Measurements from ENCODE around the gene SYNGR3. TPM values are rescaled to one million over a fixed set of nuclear protein-coding genes. Genes with fewer than 3 reads are reported as not detected.
"Not testable (repeated sequence)": the region's sequence is repeated elsewhere in the genome, so short reads cannot be mapped to it uniquely, and the experiment has no call there.

The SYNGR3 gene
- total RNA-seq, 1 donor from 2014 or later: 8.3 TPM

DNA sequence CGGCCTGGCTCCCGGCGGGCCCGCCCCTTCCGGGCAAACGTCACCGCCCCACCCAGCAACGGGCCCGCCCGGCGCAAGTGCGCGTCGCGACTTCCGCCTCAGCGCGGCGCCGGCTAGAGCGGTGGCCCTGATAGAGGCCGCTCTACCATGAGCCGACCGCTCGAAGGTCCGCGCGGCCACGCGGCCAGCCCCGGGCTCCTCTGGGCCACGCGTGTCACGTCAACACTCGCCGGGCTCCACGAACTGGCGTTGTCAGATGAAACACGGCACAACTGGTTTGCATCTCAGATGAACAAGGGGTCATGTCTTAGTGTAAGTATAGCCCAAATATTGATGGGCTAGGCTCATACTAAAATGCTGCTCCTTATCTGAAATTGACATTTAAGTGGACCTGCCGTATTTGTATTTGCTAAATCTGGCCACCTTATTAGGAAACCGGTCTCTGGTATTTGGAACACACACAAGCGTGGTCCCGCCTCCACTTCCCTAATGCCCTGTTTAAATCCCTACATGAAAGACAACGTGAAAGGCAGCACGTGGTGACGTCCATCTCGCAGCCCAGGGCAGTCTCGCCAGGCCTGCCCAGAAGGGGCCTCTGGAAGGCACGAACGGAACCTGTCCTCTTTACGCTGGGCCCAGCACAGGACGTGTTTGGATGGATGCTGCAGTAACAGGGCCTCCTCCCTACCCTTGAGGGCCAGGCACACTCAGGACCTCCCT is 20.2 kb downstream of the SYNGR3 start, which contains the start of gene ZNF598:
ZNF598 (minus strand) TSS at position 31 of the 720 bp plus-strand sequence.
- H3K36me3 ChIP-seq: no peaks in the 10 kb centered on the region
- H3K4me1 ChIP-seq: peaks cover 51% of the 10 kb centered on the region
- H3K27me3 ChIP-seq: no peaks in the 10 kb centered on the region
- TF ChIP-seq, protein P1, sequence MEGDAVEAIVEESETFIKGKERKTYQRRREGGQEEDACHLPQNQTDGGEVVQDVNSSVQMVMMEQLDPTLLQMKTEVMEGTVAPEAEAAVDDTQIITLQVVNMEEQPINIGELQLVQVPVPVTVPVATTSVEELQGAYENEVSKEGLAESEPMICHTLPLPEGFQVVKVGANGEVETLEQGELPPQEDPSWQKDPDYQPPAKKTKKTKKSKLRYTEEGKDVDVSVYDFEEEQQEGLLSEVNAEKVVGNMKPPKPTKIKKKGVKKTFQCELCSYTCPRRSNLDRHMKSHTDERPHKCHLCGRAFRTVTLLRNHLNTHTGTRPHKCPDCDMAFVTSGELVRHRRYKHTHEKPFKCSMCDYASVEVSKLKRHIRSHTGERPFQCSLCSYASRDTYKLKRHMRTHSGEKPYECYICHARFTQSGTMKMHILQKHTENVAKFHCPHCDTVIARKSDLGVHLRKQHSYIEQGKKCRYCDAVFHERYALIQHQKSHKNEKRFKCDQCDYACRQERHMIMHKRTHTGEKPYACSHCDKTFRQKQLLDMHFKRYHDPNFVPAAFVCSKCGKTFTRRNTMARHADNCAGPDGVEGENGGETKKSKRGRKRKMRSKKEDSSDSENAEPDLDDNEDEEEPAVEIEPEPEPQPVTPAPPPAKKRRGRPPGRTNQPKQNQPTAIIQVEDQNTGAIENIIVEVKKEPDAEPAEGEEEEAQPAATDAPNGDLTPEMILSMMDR (IDR thresholded peaks at IDR 0.05): no peak
- peak in 1 of 2 donors; percentile 77 for TF ChIP-seq POLR2A (IDR thresholded peaks at IDR 0.05)
- peak; percentile 22 to 95 for TF ChIP-seq POLR2AphosphoS5 (IDR thresholded peaks at IDR 0.05; ENCODE audit: insufficient read depth in 1 of 2, low read depth in 1 of 2)
- DNase-seq (ENCODE audit: extremely low spot score in 2 of 2): no peak
- peak within 1 kb of the TSS; percentile 90 to 94 for H3K4me3 ChIP-seq
- intact Hi-C loops (cut with DNase I): no loop called here
- H3K27ac ChIP-seq: peak within 1 kb of the TSS; percentile 85
- no peaks in the 10 kb centered on the region for H3K9me3 ChIP-seq

DNA sequence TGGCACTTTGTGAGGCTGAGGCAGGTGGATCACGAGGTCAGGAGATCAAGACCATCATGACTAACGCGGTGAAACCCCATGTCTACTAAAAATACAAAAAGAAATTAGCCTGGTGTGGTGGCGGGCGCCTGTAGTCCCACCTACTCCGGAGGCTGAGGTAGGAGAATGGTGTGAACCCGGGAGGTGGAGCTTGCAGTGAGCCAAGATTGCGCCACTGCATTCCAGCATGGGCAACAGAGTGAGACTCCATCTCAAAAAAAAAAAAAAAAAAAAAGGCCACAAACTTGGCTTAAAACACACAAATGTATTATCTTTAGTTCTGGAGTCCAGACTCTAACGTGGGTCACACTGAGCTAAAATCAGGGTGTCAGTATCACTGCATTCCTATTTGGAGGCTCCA is 22.0 kb downstream of the SYNGR3 start:
- H3K9me3 ChIP-seq; H3K27ac ChIP-seq; H3K27me3 ChIP-seq; H3K36me3 ChIP-seq; intact Hi-C loops (cut with DNase I); DNase-seq (ENCODE audit: extremely low spot score in 2 of 2); H3K4me3 ChIP-seq: not testable (repeated sequence)
- H3K4me1 ChIP-seq: peaks cover 33% of the 10 kb centered on the region

DNA sequence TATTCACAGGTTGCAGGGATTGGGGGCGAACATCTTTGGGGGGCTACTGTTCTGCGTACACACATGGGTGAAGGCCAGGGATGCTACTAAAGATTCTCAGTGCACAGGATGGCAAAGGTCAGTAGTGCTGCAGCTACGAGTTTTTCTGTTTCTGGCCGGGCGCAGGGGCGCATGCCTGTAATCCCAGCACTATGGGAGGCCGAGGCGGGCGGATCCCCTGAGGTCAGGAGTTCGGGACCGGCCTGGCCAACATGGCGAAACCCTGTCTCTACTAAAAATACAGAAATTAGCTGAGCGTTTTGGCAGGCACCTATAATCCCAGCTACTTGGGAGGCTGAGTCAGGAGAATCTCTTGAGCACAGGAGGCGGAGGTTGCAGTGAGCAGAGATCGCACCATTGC is 23.8 kb downstream of the SYNGR3 start:
- no peak overlapping the region for H3K27ac ChIP-seq
- H3K27me3 ChIP-seq: no peaks in the 10 kb centered on the region
- no peak overlapping the region for H3K4me3 ChIP-seq
- intact Hi-C loops (cut with DNase I): no loop called here
- no peak for DNase-seq (ENCODE audit: extremely low spot score in 2 of 2)
- TF ChIP-seq POLR2AphosphoS5 (IDR thresholded peaks at IDR 0.05; ENCODE audit: insufficient read depth in 1 of 2, low read depth in 1 of 2): no peak
- no peak for TF ChIP-seq POLR2A (IDR thresholded peaks at IDR 0.05)
- no peaks in the 10 kb centered on the region for H3K36me3 ChIP-seq
- H3K9me3 ChIP-seq: no peaks in the 10 kb centered on the region
- peaks cover 15% of the 10 kb centered on the region for H3K4me1 ChIP-seq

DNA sequence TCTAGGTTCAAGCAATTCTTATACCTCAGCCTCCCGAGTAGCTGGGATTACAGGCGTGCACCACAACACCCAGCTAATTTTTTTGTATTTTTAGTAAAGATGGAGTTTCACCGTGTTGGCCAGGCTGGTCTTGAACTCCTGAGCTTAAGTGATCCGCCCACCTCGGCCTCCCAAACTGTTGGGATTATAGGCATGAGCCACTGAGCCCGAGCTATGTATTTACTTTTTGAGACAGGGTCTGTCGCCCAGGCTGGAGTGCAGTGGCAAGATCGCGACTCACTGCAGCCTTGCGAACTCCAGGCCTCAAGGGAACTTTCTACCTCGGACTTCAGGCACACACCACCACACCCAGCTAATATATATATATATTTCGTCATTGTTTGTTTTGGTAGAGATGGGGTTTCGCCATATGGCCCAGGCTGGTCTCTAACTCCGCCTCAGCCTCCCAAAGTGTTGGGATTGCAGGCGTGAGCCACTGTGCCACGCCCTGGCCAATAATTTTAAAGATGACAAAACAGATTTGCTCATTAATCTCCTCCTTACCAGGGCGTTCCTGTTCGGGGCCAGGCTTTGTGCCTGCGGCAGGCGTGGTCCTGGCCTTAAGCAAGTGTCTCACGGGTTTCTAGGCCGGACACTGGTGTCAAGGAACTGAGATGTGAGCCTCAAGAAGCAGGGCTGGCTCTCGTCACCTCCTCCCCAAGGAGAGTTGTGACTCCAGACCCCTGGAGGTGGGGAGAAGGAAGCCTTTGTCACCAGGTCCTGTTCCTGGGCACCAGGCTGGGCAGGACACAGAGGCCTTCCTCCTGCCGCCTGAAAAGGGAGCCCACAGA is 25.6 kb downstream of the SYNGR3 start:
- H3K27me3 ChIP-seq: peaks cover 9% of the 10 kb centered on the region
- intact Hi-C loops (cut with DNase I): no loop called here
- peaks cover 15% of the 10 kb centered on the region for H3K4me1 ChIP-seq
- H3K4me3 ChIP-seq: no peak overlapping the region
- DNase-seq (ENCODE audit: extremely low spot score in 2 of 2): no peak
- H3K36me3 ChIP-seq: no peaks in the 10 kb centered on the region
- no peaks in the 10 kb centered on the region for H3K9me3 ChIP-seq
- H3K27ac ChIP-seq: peak overlapping the region; percentile 16
- TF ChIP-seq POLR2A (IDR thresholded peaks at IDR 0.05) (no peak), POLR2AphosphoS5 (IDR thresholded peaks at IDR 0.05; ENCODE audit: insufficient read depth in 1 of 2, low read depth in 1 of 2) (peak; percentile 22 to 87)

DNA sequence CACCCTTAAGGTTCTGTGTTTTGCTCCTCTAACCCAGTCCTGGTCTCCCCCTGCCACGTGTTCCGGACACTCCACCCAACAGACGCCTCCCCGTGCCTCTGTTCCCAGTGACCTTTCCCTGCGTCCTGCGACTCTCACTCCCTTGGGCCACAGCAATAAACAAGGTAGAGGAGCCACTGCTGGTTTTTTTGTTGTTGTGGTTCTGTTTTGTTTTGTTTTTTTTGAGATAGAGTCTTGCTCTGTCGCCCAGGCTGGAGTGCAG is 26.1 kb downstream of the SYNGR3 start:
- no peak for DNase-seq (ENCODE audit: extremely low spot score in 2 of 2)
- Histone ChIP-seq H3K4me1 (peaks cover 16% of the 10 kb centered on the region), H3K27ac (no peak overlapping the region), H3K36me3 (no peaks in the 10 kb centered on the region), H3K27me3 (peaks cover 11% of the 10 kb centered on the region), H3K4me3 (no peak overlapping the region), H3K9me3 (no peaks in the 10 kb centered on the region)
- intact Hi-C loops (cut with DNase I): no loop called here
- TF ChIP-seq, protein P1 (IDR thresholded peaks at IDR 0.05): no peak
- TF ChIP-seq POLR2A (IDR thresholded peaks at IDR 0.05) (no peak), POLR2AphosphoS5 (IDR thresholded peaks at IDR 0.05; ENCODE audit: insufficient read depth in 1 of 2, low read depth in 1 of 2) (no peak)

DNA sequence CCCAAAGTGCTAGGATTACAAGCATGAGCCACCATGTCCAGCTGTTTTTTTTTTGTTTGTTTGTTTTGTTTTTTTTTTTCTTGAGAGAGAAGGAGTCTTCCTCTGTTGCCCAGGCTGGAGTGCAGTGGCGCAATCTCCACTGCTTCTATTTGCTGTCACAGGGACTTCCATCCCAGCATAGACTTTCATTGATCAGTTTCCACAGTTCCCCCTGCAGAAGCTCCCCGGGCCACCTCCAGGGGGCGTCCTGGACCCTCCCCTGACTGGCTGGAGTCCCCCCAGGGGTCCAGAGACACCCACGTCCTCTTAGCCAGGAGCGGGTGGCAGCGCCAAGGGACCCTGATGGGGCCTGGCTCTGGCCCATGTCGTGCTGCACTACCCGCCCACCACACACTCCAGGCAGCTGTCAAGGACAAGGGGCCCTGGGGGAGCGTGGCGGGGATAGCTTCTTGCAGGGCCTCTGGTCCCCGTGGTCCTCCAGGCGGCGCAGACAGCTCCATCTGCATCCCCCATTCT is 26.7 kb downstream of the SYNGR3 start:
- Histone ChIP-seq H3K4me3 (no peak overlapping the region), H3K27me3 (peaks cover 11% of the 10 kb centered on the region), H3K27ac (no peak overlapping the region), H3K36me3 (no peaks in the 10 kb centered on the region), H3K4me1 (peaks cover 16% of the 10 kb centered on the region), H3K9me3 (no peaks in the 10 kb centered on the region)
- intact Hi-C loops (cut with DNase I): no loop called here
- DNase-seq (ENCODE audit: extremely low spot score in 2 of 2): no peak
- TF ChIP-seq, protein P1 (IDR thresholded peaks at IDR 0.05): no peak
- TF ChIP-seq POLR2AphosphoS5 (IDR thresholded peaks at IDR 0.05; ENCODE audit: insufficient read depth in 1 of 2, low read depth in 1 of 2) (no peak), POLR2A (IDR thresholded peaks at IDR 0.05) (no peak)
